ENCODE measurements around the gene CEACAM20.
"Not testable (repeated sequence)": the region's sequence is repeated elsewhere in the genome, so short reads cannot be mapped to it uniquely, and the experiment has no call there.

CEACAM20 gene

DNA sequence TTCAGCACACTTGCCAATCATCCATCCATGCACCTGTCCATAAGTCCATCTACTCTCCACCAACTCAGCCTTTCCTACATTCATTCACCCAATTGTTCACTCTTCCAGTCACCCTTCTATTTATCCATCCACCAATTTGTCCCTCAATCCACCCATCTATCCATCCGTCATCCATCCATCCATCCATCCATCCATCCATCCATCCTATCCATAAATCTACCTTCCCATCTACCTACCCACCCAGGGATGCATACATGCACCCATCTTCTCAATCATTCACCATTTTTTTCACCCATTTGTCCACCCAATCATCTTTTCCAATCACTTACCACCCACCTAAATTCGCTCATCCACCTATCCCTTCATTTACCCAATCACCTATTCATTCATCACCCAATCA lies 14.6 kb upstream of the CEACAM20 start:
- no peak for DNase-seq

DNA sequence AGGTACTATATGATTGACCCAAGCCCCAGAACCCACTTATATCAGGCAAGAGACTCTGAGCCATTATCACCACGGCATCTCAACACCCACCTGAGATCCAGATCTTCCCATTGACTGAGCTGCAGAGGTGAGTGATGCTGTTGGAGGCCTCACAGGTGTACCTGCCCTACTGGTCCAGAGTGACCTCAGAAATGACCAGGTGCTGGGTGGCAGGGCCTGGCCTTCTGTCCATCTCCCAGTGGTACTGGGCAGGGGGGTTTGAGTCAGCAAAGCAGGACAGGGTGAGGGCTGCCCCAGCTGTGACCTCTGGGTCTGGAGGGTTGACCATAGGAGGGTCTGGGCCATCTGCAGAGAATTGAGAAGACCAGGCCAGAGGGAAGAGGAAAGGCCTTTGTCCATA lies 13.2 kb upstream of the CEACAM20 start:
- DNase-seq = no peak

DNA sequence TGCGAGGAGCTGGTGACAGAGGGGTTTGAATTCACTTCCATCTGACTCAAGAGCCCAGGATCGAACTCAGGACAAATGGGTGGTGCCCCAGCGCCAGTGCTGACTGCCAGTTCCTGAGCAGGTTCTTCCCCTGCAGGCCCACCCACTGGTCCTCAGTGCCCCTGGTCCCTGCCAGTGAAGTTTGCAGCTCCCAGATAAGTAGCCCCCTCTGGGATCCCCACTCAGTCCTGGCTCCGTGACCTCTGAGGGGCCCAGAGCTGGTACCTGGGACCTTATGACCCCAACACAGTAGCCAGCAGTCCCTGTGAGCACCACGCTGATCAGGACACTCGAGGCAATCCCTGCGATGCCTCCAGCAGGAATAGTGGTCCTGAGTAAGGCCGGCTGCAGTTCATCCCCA lies 11.3 kb upstream of the CEACAM20 start:
- DNase-seq = no peak

DNA sequence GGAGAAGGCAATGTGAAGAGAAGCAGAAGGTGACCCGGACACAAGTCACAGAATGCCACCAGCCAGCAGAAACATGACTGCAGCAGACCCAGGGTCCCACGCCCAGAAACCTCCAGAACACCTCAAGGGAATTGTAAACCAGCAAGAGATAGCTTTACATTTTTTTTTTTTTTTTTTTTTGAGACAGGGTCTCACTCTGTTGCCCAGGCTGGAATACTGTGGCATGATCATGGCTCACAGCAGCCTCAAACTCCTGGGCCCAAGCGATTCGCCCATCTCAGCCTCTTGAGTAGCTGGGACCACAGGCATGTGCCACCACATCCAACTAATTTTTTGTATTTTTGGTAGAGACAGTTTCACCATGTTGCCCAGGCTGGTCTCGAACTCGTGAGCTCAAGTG lies 10.5 kb upstream of the CEACAM20 start:
- no peak for DNase-seq

DNA sequence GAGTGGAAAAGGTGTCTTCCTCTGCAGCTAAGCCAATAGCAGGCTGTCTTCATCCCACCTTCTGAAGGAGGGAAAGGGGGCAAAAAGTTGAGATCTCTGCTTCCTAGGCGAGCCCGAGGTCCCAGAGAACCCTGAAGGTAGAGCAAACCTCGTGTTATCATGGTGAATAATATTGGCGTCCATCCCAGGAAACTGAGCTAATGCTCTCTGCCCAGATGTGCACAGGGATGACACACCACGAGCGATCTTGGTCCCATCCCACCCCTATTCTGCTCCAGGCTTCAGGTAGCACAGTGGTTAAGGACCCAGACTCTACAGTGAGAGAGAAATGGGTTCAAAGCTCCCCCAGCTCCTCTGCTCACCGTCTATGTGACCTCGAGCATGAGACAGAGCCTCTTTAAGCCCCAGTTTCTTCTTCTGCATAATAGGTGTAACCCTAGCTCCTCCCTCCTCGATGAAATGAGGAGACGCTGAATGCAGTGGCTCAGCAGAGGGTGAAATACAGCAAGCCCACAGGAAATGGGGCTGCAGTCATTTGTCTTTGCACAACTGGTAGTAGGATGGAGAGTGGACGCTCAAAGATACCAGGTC lies 9.9 kb upstream of the CEACAM20 start:
- DNase-seq = no peak

DNA sequence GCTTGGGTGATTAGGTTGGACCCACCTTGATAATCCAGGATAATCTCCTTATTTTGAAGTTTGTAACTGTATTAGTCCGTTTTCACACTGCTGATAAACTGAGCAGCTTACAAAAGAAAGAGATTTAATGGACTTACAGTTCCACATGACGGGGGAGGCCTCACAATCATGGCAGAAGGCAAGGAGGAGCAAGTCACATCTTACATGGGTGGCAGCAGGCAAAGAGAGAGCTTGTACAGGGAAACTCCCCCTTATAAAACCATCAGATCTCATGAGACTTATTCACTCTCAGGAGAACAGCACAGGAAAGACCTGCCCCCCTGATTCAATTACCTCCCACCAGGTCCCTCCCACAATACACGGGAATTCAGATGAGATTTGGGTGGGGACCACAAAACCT lies 5.9 kb upstream of the CEACAM20 start:
- not testable (repeated sequence) for DNase-seq

DNA sequence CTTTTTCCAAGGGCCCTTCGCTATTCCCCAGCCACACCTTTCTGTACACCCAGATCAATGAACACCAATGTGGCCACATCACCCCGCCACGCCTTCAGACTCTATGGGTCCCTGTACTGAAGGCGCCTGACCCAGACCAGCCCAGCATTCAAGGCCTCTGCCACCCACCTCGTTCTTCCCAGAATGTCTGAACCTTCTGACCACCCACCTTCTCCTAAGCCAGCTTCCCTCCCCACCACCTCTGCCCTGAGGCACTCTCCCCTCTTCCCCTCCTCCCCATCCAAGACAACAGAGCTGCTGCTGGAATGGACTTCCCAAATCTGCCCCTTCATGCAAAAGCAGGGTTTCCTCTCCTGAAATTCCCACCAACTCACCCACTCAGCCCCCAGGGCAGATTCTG lies 3.3 kb upstream of the CEACAM20 start:
- DNase-seq = no peak

DNA sequence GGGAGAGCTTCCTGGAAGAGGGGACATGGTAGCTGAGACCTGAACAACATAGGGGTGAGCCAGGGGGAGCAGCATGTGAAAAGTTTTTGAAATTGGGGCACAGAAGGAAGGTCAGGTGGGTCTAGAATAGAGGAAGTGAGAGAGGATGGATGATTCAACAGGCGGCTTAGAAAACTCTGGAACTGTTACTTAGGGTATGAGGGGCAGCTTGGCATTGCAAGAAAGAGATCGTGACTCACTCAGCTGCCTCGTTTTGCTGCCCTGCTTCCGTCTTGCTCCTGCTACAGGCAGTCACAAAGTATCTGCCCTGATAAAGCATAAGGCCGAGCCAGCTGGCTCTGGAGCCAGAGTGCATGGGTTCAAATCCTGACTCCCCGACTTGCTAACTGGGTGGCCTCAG lies 1.3 kb upstream of the CEACAM20 start:
- no peak for DNase-seq

DNA sequence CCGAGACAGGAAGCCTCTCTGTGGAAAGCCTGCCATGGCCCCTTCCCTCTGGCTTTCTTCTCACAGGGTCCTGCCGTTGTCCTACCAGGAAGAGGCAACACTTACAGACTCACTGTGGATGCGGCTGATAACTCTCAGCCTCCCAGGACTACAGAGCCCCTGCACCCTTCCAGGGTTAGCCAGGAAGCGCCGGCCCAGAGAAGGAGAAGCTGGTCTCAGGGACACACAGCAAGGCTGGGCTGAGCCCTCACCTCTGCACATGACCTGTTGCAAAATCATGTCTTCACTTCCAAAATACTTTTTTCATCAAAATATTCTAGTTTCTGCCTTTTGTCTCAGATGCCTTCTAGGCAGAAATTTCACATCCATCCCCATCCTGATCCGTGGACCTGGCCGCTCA lies 1.9 kb downstream of the CEACAM20 start:
- no peak for DNase-seq

DNA sequence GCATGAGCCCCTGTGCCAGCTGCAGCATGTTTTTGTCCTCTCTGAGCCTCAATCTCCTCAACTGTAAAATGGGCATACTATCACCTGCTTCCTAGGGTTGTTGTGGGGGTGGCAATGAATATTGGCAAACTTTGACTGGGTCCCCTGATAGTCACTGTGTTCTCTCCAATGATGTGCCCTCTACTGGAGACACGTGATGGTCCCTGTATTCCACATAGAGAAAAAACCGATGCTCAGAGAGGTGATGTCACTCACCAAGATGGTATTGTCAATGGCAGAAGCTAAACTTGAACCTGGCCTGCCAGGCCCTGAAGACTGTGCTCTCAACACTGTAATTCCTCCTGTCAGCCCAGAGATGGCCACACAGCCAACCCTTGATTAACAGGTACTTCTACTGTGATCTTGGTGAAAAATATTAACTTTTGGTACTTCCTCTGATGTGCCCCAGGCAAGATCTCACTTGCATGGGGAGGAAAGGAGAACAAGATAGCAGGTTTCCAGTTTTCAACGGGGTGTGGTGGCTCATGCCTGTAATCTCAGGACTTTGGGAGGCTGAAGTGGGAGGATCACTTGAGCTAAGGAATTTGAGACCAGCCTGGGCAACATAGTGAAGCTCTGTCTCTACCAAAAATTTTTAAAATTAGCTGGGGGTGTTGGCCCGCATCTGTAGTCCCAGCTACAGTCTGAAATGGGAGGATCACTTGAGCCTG lies 3.6 kb downstream of the CEACAM20 start:
- no peak for DNase-seq

DNA sequence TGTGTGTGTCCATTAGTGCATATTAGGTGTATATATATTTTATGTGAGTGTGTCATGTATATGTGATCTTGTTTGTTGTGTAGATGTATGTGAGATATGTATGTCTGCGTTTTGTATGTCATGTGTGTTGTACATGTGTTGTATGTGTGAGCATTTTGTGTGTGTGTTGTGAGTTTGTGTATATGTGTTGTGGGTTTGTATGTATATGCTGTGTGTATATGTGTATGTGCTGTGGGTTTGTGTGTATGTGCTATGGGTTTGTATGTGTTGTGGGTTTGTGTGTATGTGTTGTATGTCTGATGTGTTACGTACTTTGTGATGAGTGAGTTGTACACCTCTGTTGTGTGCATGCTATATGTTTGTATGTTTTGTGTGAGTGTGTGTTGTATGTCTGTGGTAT lies 8.1 kb downstream of the CEACAM20 start:
- no peak for DNase-seq

DNA sequence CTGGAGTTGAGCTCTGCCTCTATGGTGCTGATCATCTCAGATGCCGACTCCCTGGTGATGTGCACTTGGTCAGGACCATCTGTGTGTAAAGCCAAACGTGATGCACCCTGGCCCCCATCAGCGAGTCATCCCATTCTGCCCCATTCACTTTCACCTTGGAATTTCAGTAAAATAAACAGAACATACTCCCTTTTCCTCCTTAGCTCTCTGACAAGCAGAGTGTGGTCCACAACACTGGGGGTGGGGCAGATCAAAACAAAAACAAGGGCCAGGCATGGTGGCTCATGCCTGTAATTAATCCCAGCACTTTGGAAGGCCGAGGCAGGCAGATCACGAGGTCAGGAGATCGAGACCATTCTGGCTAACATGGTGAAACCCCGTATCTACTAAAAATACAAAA lies 12.3 kb downstream of the CEACAM20 start:
- DNase-seq = no peak

DNA sequence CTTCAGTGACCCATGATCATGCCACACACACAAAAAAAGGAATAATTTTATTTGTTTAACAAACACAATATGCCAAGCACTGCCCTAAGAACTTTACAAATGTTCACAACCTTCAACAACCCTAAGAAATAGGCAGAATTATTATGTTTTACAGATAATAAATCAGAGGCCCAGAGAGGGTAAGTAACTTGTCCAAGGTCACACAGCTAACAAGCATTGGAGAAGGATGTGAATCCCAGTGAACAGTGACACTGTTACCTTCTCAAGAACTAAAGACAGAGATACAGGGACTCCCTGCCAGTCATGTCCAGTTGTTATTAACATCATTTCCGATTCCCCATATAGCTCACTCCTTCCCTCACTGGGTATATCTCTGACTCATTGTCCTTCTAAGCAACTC lies 13.6 kb downstream of the CEACAM20 start:
- DNase-seq = no peak

DNA sequence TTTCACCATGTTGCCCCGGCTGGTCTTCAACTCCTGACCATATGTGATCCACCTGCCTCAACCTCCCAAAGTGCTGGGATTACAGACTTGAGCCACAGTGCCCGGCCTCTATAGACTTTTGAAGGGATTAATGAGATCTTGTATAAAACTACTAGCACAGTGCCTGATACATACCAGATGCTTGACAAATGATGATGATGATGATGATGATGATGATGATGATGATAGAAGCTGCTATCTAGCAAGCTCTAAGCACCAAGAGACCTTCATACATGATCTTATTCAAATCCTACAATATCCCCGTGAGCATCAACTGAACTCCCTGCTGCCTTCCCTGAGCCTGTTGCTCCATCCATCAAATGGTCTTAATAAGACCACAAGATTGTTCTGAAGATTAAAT lies 14.4 kb downstream of the CEACAM20 start:
- no peak for DNase-seq

DNA sequence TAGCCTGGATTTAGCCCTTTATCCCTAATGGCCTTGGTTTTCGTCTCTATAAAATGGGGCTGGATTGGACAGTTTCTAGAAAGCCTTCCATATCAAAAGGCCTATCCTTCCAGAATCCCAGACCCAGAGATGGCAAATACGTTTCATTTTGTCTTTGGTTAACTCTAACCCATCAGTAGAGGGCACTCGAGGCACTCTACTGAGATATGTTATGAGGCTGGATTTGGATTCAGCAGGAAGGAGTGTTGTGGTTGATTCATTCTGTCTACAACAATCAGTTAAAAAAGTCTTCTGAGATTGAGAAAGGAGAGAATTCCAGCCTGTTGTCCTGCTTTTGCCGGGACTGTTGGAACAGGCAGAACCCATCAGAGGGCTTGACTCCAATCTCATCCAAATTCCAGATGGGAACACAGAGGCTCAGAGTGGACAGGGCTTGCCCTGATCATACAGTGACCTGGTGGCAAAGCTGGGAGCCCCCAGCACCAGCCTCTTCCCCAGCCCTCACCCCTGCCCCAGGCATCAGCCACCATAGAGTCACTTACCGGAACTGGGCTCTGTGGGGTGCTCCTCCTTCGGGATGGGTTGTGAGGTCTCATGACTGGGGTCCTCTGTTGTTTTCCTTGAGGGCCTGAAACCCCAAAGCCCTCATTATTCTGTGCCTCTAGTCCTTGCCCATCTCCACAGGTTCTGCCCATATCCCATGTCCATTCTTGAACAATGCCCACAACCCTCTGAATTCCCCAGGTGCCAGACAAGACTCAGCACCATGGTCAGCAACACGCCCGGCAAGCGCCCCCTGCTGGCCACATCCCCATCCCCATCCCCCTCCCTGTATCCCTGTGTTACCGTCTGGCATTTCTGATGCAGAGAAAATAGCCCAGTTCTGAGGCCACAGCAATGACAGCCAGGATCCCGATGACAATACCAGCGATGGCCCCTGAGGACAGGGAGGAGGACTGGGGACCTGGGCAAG lies 16.9 kb downstream of the CEACAM20 start:
- peak; percentile 14 for DNase-seq

DNA sequence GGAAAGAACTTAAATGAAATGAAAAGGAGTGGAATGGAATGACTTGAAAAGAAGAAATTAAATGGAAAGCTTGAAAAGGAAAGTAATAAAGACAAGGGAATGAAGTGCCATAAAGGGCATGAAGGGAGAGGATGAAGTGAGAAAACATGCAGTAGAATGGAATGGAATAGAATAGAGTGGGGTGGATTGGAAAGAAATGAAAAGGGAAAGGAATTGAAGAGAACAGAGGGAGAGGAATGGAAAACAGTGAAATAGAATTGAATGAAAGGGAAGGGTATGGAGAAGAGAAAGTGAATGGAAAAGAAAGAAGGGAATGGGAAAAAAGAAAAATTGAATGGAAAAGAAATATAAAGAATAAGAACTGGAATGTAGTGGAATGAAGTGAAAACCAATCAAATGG lies 20.0 kb downstream of the CEACAM20 start:
- DNase-seq = no peak

DNA sequence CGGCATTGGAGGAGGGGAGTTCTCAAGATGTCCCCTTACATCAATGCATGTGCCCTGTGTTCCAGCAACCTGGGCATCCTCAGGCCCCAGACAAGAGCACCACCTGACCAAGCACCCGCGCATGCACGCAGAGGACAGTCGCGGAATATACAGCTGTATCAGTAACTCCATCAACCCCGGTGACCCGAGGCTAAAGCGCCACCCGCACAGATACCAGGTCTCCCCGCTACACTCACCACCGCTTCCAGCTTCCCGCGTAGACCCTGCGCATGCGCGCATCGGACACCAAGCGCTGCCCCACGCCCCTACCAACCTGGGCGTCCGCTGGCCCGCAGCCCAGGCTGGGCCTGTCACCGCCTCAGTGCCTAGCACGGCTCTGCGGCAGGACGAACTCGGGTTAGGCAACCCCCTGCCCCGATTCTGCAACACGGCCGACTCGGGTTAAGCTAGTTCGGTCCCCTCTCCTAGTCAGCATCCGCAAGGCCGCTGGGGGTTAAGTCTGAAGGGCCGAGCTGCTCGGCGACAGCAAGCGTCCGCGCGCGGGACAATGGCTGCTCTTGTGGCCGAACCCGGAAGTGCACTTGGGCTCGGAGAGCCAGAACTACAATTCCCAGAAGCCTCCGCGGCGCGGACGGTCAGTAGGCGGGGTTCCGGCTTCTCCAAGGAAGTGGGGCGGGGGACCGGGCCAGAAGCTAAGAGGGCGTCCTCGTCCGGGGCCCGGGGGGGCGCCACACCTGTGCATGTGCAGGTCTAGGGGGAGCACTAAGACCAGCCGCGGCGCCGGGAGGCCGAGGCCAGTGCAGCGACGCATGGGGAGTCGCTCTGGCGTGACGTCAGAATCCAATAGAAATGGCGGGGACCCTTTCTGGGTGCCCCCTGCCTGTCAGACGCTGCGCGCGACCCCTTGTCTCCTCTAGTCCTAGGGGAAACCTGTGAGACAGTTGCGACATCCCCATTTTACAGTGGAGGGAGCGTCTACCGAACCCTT lies 29.2 kb downstream of the CEACAM20 start, which contains the start of gene ZNF180:
Gene ZNF180, minus strand, starts transcription at position 561 of the 988 bp plus-strand sequence. CDS start 3,188 bp downstream, outside the sequence.
- DNase-seq = peak; percentile 95

DNA sequence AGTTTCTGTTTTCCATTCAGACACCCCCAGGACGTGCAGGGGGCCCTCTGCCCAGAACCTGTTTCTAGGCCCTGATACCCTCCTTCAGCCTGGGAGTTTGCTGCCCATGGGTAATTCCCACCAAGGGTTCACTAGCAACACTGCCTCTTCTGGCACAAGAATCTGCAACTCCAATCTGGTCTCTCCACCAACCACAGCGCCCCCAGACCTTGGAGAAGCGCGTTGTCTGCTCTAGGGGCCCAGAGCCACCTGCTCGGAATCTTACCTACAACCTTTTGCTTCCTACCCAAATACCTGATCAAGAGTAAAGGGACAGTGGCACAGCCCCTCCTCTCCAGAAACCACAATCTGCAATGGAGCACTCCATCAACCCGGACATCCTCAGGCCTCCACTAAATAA lies 29.9 kb downstream of the CEACAM20 start:
- DNase-seq = no peak

DNA sequence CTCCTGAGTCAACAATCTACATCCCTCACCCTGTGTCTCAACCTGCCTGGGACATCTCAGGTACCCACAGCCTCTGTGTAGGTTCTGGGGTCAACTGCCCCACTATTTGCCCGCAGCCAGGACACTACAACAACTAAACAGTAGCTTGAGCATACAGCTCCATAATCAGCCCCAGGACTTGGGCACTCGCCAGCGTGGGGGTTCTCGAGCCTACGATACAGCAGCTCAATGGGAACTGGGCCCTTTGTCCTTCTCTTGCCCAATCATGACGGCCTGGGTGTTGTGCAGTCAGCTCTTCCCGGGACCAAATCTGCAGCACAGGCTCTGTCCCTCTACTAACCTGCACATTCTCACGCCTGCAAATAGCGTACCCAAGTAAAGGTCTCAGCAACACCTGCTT lies 30.5 kb downstream of the CEACAM20 start:
- DNase-seq = no peak

DNA sequence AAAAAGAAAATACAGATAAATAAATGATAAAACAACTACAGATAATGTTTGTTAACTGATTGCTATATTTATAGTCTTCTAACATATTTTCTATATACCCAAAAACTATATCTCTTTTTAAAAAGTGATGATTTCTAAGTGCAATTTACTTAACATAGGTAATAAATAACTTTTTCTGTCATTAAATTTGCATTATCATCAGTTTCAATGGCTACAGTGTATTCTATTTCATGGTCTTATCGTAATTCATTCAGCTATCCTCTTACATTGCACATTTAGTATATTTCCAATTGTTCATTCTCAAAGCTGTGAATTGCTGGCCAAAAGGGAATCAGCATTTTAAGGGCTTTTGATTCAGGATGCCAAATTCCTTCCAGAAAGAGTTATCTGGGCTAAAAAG lies 32.8 kb downstream of the CEACAM20 start:
- DNase-seq = no peak

DNA sequence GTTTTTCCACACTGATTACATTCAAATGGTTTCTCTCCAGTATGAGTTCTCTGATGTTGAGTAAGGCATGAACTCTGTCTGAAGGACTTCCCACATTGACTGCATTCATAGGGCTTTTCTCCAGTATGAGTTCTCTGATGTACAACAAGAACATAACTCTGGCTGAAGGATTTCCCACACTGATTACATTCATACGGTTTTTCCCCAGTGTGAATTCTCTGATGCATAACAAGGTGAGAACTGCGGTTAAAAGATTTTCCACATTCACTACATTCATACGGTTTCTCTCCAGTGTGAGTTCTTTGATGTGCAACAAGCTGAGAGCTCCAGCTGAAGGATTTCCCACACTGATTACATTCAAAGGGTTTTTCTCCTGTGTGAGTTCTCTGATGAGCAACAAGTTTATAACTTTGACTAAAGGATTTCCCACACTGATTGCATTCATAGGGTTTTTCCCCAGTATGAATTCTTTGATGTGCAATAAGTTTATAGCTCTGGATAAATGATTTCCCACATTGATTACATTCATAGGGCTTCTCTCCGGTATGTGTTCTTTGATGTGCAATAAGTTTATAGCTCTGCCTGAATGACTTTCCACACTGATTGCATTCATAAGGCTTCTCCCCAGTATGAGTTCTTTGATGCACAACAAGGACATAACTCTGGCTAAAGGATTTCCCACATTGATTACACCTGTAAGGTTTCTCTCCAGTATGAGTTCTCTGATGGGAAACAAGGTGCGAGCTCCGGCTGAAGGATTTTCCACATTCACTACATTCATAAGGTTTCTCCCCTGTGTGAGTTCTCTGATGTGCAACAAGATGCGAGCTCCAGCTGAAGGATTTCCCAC lies 52.7 kb downstream of the CEACAM20 start:
- DNase-seq = no peak
